Stomach (tissue), 9 donors: ENCODE measurements around the gene CLEC4C. TPM values are rescaled to one million over a fixed set of nuclear protein-coding genes. Genes with fewer than 3 reads are reported as not detected.
A peak's percentile ranks its signal among the peaks of the same experiment; 100 is the strongest.

Experiments used
- DNase-seq, 2 donors: peaks; one replicate each; pipeline versions ENCODE4 v3.0.0 to v3.0.0-alpha.2; 2013 to 2019
- H3K27ac ChIP-seq, 5 donors: fragments of 200-600 bp in 4 of 5; sonication (generic) in 4 of 5; one replicate each; pipeline ENCODE4 v1.5.1; 2013 to 2019; ENCODE audit warnings: mild to moderate bottlenecking in 1 of 5, moderate library complexity in 1 of 5
- H3K27me3 ChIP-seq, 3 donors: fragments of 200-600 bp; sonication (generic); one replicate each; pipeline ENCODE4 v1.5.1; 2017 to 2019; ENCODE audit warnings: mixed run types in 1 of 3
- H3K36me3 ChIP-seq, 4 donors: fragments of 200-600 bp; sonication (generic); 1 replicate in 3 of 4; 2 replicates in 1 of 4; pipeline ENCODE4 v1.5.1; 2016 to 2019
- H3K4me1 ChIP-seq, 4 donors: fragments of 200-600 bp; sonication (generic); one replicate each; pipeline ENCODE4 v1.5.1; 2016 to 2019
- H3K4me3 ChIP-seq, 4 donors: fragments of 200-600 bp; sonication (generic) in 3 of 4; one replicate each; pipeline ENCODE4 v1.5.1; 2016 to 2019; ENCODE audit warnings: mild to moderate bottlenecking in 1 of 4
- H3K9me3 ChIP-seq, 4 donors: fragments of 200-600 bp; sonication (generic); one replicate each; pipeline ENCODE4 v1.5.1; 2016 to 2019
- EP300 ChIP-seq: sonication (generic); formaldehyde crosslinking; IDR thresholded peaks from one replicate; pipeline ENCODE4 v1.6.1; 2017; ENCODE audit warnings: antibody characterized with exemption
- POLR2A ChIP-seq, 4 donors: fragments of 450-650 bp; IDR thresholded peaks; one replicate each; pipeline ENCODE4 v1.6.1; 2016; ENCODE audit warnings: antibody characterized with exemption in 4 of 4, control low read depth in 2 of 4, mild to moderate bottlenecking in 1 of 4, moderate library complexity in 1 of 4
- POLR2AphosphoS5 ChIP-seq, 3 donors: sonication (generic); formaldehyde crosslinking; IDR thresholded peaks; one replicate each; pipeline ENCODE4 v1.6.1; 2016; ENCODE audit warnings: antibody characterized with exemption in 3 of 3
- WGBS, 5 donors: extraction: QIAGEN DNeasy Blood & Tissue Kit in 3 of 5; methylation state at CpG; one replicate each; pipeline versions ENCODE4 v1.1.5 to v1.1.7; 2013 to 2018; 5-methylcytosine and 5-hydroxymethylcytosine counted together
- intact Hi-C: fragments of 100-400 bp; cut with DNase I; formaldehyde crosslinking; loops from one replicate; pipeline ENCODE4 v1.15.1; 2023; ENCODE audit warnings: low total_unique reads
- polyA plus RNA-seq, 3 donors: library from polyadenylated mRNA; stranded (reverse); fragments of 200-250 nt; gene quantifications; one replicate each; pipeline ENCODE4 v1.2.3, GENCODE V29; 2013
- total RNA-seq, 5 donors: library from RNA; depleted of rRNA; stranded (reverse); fragments of >200 nt; gene quantifications; one replicate each; pipeline versions ENCODE4 v1.1.0 to v1.2.3, GENCODE V29; 2014 to 2016
- TF ChIP-seq, protein P1 (sequence below), 7 experiments: fragments of 450-650 bp in 4 of 7; fragments of 200-600 bp in 3 of 7; sonication (generic) in 3 of 7; IDR thresholded peaks; one replicate each; pipeline ENCODE4 v1.5.1; 2016 to 2019; ENCODE audit warnings: antibody characterized with exemption in 7 of 7, control low read depth in 2 of 7, mild to moderate bottlenecking in 1 of 7
- donor health status: healthy with polysubstance abuse.
- donor health status: Bipolar disorder and iron deficiency.
- donor health status: healthy.

CLEC4C gene
- total and polyA plus RNA-seq, 8 donors: not detected

DNA sequence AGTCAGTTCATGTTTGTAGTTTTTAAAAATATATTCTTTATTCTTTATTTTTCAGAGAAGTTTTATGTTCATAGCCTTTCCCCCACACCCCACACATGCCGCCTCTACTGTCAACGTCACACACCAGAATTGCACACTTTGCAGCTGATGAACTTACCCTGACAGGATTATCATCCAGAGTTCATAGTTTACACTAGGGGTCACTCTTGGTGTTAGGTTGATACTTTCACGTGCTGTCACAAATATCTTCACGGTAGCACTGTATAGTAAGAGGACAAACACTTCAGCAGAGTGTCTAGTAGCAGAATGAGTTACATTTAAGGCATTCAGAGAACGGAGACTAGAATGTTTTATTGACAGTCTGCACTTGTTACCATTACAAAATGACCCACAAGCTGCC, 30.8 kb downstream of the CLEC4C start:
- no peaks in the 10 kb centered on the region for H3K4me1 ChIP-seq
- H3K9me3 ChIP-seq: peaks cover 0 to 3% (median 0%) of the 10 kb centered on the region in 4 donors
- H3K4me3 ChIP-seq: no peak overlapping the region
- no peaks in the 10 kb centered on the region for H3K36me3 ChIP-seq
- TF ChIP-seq EP300: no peak
- TF ChIP-seq, protein P1, sequence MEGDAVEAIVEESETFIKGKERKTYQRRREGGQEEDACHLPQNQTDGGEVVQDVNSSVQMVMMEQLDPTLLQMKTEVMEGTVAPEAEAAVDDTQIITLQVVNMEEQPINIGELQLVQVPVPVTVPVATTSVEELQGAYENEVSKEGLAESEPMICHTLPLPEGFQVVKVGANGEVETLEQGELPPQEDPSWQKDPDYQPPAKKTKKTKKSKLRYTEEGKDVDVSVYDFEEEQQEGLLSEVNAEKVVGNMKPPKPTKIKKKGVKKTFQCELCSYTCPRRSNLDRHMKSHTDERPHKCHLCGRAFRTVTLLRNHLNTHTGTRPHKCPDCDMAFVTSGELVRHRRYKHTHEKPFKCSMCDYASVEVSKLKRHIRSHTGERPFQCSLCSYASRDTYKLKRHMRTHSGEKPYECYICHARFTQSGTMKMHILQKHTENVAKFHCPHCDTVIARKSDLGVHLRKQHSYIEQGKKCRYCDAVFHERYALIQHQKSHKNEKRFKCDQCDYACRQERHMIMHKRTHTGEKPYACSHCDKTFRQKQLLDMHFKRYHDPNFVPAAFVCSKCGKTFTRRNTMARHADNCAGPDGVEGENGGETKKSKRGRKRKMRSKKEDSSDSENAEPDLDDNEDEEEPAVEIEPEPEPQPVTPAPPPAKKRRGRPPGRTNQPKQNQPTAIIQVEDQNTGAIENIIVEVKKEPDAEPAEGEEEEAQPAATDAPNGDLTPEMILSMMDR (IDR thresholded peaks at IDR 0.05): no peak
- TF ChIP-seq POLR2AphosphoS5 (IDR thresholded peaks at IDR 0.05): no peak
- TF ChIP-seq POLR2A (IDR thresholded peaks at IDR 0.05): no peak
- H3K27me3 ChIP-seq: peaks cover 0 to 18% (median 0%) of the 10 kb centered on the region in 3 donors
- peak in 1 of 2 donors; percentile 18 for DNase-seq
- H3K27ac ChIP-seq: no peak overlapping the region
- intact Hi-C loops: no loop called here
- WGBS, 5 donors: 10 to 17% (median 12%) methylated on average over 5 of the region's 5 CpGs

DNA sequence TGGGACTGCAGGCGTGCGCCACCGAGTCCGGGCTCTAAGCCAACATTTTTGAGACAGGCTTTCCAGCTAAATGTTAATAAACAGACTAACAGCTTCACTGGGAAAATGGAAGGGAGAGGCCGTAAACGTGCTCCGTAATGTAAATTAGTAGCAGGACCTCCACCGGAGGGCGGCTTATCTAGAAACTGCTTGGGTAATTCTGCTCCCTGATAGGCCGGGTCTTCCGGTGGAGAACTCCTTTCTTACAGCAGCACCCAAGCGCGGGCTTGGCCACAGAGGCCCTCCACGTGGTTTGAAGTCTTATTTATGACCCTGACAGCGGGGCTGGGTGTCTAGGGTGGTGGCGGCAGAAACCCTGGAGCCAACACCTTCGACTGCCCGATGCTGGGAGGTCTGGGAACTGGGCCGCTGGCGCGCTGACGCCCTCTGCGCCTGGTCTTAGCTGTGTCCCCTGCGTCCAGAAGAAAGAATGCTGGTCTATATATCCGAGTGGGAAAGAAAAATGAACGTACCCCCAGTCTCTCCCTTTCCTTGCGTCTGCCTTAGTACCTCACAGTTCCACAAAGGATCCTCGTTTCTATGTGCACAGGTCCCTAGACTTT, 34.2 kb downstream of the CLEC4C start:
- Histone ChIP-seq H3K27me3 (no peaks in the 10 kb centered on the region), H3K4me3 (no peak overlapping the region), H3K27ac (no peak overlapping the region), H3K4me1 (no peaks in the 10 kb centered on the region), H3K36me3 (no peaks in the 10 kb centered on the region), H3K9me3 (peaks cover 0 to 3% (median 0%) of the 10 kb centered on the region in 4 donors)
- no peak for DNase-seq
- TF ChIP-seq POLR2AphosphoS5 (IDR thresholded peaks at IDR 0.05) (no peak), POLR2A (IDR thresholded peaks at IDR 0.05) (no peak), EP300 (no peak)
- TF ChIP-seq, protein P1 (IDR thresholded peaks at IDR 0.05): no peak
- 88 to 94% (median 90%) methylated on average over 28 of the region's 28 CpGs for WGBS, 5 donors
- intact Hi-C loops: no loop called here

DNA sequence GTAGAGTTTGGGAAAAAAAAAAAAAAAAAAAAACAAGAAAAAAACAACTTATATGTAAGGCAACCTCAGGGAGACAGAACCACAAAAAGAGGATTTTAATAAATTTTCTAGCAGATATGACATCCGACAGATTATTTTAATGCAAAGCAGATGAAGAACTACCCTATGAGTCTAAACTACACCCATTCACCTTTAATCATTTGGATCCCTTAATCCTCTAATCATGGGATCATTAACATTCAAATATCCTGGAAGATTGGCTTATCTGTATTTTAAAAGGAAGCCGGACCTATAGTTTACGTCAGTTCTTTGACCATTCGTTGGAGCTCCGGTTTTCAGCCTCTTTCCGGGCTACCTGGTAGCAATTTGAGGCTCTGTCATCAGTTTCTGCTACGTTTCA, 36.0 kb downstream of the CLEC4C start, which contains the start of gene DPPA3:
Gene DPPA3, plus strand, starts transcription at position 301 of the 400 bp plus-strand sequence. CDS start 138 bp downstream, outside the sequence.
- no peaks in the 10 kb centered on the region for H3K36me3 ChIP-seq
- H3K27ac ChIP-seq: no peak within 1 kb of the TSS
- H3K4me1 ChIP-seq: no peaks in the 10 kb centered on the region
- TF ChIP-seq EP300 (no peak), POLR2AphosphoS5 (IDR thresholded peaks at IDR 0.05) (no peak), POLR2A (IDR thresholded peaks at IDR 0.05) (no peak)
- TF ChIP-seq, protein P1 (IDR thresholded peaks at IDR 0.05): no peak
- H3K9me3 ChIP-seq: peaks cover 0 to 3% (median 0%) of the 10 kb centered on the region in 4 donors
- H3K27me3 ChIP-seq: no peaks in the 10 kb centered on the region
- 58 to 70% (median 66%) methylated on average over 7 of the region's 7 CpGs for WGBS, 5 donors
- intact Hi-C loops: no loop called here
- no peak for DNase-seq
- H3K4me3 ChIP-seq: no peak within 1 kb of the TSS

- H3K4me1 ChIP-seq: no peaks in the 10 kb centered on the region
- no peaks in the 10 kb centered on the region for H3K27me3 ChIP-seq
- H3K36me3 ChIP-seq: no peaks in the 10 kb centered on the region
- peaks cover 0 to 3% (median 0%) of the 10 kb centered on the region in 4 donors for H3K9me3 ChIP-seq
- H3K27ac ChIP-seq: no peak overlapping the region
- WGBS, 5 donors: 47 to 64% (median 54%) methylated on average over 8 of the region's 8 CpGs
- intact Hi-C loops: no loop called here
- DNase-seq: no peak
- H3K4me3 ChIP-seq: no peak overlapping the region
- TF ChIP-seq, protein P1 (IDR thresholded peaks at IDR 0.05): no peak
- no peak for TF ChIP-seq POLR2A (IDR thresholded peaks at IDR 0.05)
- no peak for TF ChIP-seq POLR2AphosphoS5 (IDR thresholded peaks at IDR 0.05)
- TF ChIP-seq EP300: no peak
Observed at GRCh38 chr12:7709969-7710675, 37.1 kb downstream of the CLEC4C start.
